ENCODE data around the gene CCT8. TPM values are rescaled to one million over a fixed set of nuclear protein-coding genes. Genes with fewer than 3 reads are reported as not detected.

The CCT8 gene
- total and polyA plus RNA-seq, 2 of the 8 experiments (the other 6 are each of a cell fraction or from before 2014, with no cell fraction given), result 151 to 319 TPM

DNA sequence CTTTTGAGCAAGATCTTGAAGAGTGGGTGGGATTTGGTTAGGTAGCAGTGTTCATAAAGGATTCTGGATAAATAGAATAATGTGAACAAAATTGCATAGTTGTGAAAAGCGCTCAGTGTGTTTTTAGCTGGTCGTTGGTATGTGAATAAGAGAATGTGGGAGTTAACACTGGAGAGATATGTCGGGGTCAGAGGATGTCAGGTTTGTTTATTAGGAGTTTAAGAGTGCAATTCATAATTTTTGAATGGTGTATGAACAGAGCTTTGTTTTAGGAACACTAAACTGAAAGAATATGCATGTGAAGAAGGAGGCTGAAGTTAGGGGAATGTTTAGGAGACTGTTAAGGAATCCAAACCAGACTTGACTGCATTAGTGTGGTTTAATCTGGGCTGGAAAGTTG is 39.6 kb downstream of the CCT8 start:
- 92% methylated on average over 3 of the region's 3 CpGs; no CpG with 5 or more reads in 1 of the 2 experiments for WGBS, 2 experiments (ENCODE audit: extremely low coverage in 1 of 2, insufficient coverage in 1 of 2, insufficient read length in 1 of 2, insufficient replicate concordance in 2 of 2, low coverage in 1 of 2, low lambda C conversion rate in 2 of 2, missing lambda C conversion rate in 1 of 2)
- Histone ChIP-seq H3K79me2 (ENCODE audit: control insufficient read depth in 1 of 2, insufficient read depth in 2 of 2, low read length in 2 of 2) (peaks cover 0 to under 1% of the 10 kb centered on the region in 2 experiments; a peak in 1 of 4 replicates), H3K23ac (ENCODE audit: insufficient read length) (no peak overlapping the region), H2BK12ac (ENCODE audit: low read depth, low read length) (no peak overlapping the region), H2AFZ (ENCODE audit: low read length) (no peak overlapping the region), H2AK5ac (ENCODE audit: low read depth, low read length) (no peak overlapping the region), H3K14ac (ENCODE audit: insufficient read length) (no peak overlapping the region), H3K4me2 (ENCODE audit: insufficient read depth in 1 of 2, low read depth in 2 of 2, low read length in 2 of 2) (no peak overlapping the region), H3K9ac (replicated peaks in 1 of 4; ENCODE audit: extremely low read depth in 1 of 4, low read depth in 3 of 4, low read length in 3 of 4) (no peak overlapping the region), H3K23me2 (ENCODE audit: low read depth, low read length) (no peaks in the 10 kb centered on the region; the same call in 1 of the 2 replicates), H3K4me1 (replicated peaks in 1 of 4; ENCODE audit: control insufficient read depth in 3 of 4, insufficient read depth in 4 of 4, low read length in 3 of 4) (no peaks in the 10 kb centered on the region), H4K91ac (replicated peaks; ENCODE audit: insufficient read length, low read length) (no peak overlapping the region), H3K27ac (ENCODE audit: low read depth, low read length) (no peak overlapping the region), H3K4ac (replicated peaks; ENCODE audit: insufficient read length, low read depth, low read length) (no peak overlapping the region), H2BK5ac (ENCODE audit: low read depth, low read length) (no peak overlapping the region), H2BK20ac (ENCODE audit: low read length) (no peak overlapping the region), H3K56ac (replicated peaks; ENCODE audit: insufficient read length, low read depth, low read length) (no peak overlapping the region), H3K18ac (ENCODE audit: extremely low read depth, low read length) (no peak overlapping the region), H2BK120ac (replicated peaks; ENCODE audit: low read depth, low read length) (no peak overlapping the region), H3K36me3 (ENCODE audit: control insufficient read depth in 2 of 4, insufficient read depth in 4 of 4, low read length in 3 of 4) (peaks cover 3 to 43% (median 27%) of the 10 kb centered on the region in 4 experiments; a peak in 6 of 8 replicates), H3K27me3 (replicated peaks in 1 of 4; ENCODE audit: control insufficient read depth in 3 of 4, extremely low read depth in 1 of 4, insufficient read depth in 3 of 4, low read length in 3 of 4) (no peaks in the 10 kb centered on the region), H2BK15ac (ENCODE audit: low read length) (no peak overlapping the region), H3K79me1 (ENCODE audit: low read depth, low read length) (no peaks in the 10 kb centered on the region; the same call in 1 of the 2 replicates), H4K20me1 (replicated peaks in 1 of 2; ENCODE audit: control insufficient read depth in 1 of 2, insufficient read depth in 2 of 2, low read length in 2 of 2) (peaks cover 0 to 5% of the 10 kb centered on the region in 2 experiments), H3K4me3 (ENCODE audit: extremely low read depth in 1 of 4, insufficient read depth in 2 of 4, low read depth in 3 of 4, low read length in 4 of 4) (no peak overlapping the region), H3K9me3 (ENCODE audit: insufficient read depth in 2 of 2, low read depth in 1 of 2, low read length in 1 of 2) (no peaks in the 10 kb centered on the region), H4K8ac (ENCODE audit: extremely low read depth, insufficient read depth, low read length) (no peak overlapping the region), H4K5ac (ENCODE audit: insufficient read length, low read depth, low read length) (no peak overlapping the region)
- FAIRE-seq (no peak), DNase-seq (ENCODE audit: low read depth in 1 of 2, low spot score in 2 of 2) (no peak)
- no peak for TF ChIP-seq CHD1 (IDR thresholded peaks at IDR 0.05; ENCODE audit: low read depth, low read length)
- TF ChIP-seq, protein P1, sequence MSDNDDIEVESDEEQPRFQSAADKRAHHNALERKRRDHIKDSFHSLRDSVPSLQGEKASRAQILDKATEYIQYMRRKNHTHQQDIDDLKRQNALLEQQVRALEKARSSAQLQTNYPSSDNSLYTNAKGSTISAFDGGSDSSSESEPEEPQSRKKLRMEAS (IDR thresholded peaks at IDR 0.05), result no peak
- no peak for TF ChIP-seq YY1 (IDR thresholded peaks at IDR 0.05; ENCODE audit: low read depth, low read length)
- TF ChIP-seq RXRA (IDR thresholded peaks at IDR 0.05; ENCODE audit: insufficient read depth, low read depth, low read length), result no peak
- TF ChIP-seq, protein P2, sequence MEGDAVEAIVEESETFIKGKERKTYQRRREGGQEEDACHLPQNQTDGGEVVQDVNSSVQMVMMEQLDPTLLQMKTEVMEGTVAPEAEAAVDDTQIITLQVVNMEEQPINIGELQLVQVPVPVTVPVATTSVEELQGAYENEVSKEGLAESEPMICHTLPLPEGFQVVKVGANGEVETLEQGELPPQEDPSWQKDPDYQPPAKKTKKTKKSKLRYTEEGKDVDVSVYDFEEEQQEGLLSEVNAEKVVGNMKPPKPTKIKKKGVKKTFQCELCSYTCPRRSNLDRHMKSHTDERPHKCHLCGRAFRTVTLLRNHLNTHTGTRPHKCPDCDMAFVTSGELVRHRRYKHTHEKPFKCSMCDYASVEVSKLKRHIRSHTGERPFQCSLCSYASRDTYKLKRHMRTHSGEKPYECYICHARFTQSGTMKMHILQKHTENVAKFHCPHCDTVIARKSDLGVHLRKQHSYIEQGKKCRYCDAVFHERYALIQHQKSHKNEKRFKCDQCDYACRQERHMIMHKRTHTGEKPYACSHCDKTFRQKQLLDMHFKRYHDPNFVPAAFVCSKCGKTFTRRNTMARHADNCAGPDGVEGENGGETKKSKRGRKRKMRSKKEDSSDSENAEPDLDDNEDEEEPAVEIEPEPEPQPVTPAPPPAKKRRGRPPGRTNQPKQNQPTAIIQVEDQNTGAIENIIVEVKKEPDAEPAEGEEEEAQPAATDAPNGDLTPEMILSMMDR (IDR thresholded peaks at IDR 0.05; ENCODE audit: control extremely low read depth in 1 of 3, insufficient read depth in 1 of 3, low read depth in 1 of 3, low read length in 3 of 3), result no peak
- no peak for TF ChIP-seq POU5F1 (IDR thresholded peaks at IDR 0.05; ENCODE audit: low read depth, low read length)
- ChIA-PET CTCF (ENCODE audit: partially characterized antibody) (interaction anchor here (1.2 kb wide), 1 partner anchor 38 kb away, joined by 4 read pairs; no protein-coding TSS in a partner anchor), POLR2A (ENCODE audit: partially characterized antibody) (interaction anchor here (1.0 to 2.4 kb wide), 4 partner anchors 10 to 38 kb away, joined by 3 to 8 read pairs (median 4); partner anchors contain the start of gene USP16)
